Fibroblast of gingiva (primary cell): ENCODE measurements around the gene BPIFB1.
A peak's percentile ranks its signal among the peaks of the same experiment; 100 is the strongest.

Experiments
- DNase-seq: peaks from one replicate; pipeline ENCODE4 v3.0.0-alpha.2; 2011; ENCODE audit warnings: low read depth

BPIFB1 gene, protein sequence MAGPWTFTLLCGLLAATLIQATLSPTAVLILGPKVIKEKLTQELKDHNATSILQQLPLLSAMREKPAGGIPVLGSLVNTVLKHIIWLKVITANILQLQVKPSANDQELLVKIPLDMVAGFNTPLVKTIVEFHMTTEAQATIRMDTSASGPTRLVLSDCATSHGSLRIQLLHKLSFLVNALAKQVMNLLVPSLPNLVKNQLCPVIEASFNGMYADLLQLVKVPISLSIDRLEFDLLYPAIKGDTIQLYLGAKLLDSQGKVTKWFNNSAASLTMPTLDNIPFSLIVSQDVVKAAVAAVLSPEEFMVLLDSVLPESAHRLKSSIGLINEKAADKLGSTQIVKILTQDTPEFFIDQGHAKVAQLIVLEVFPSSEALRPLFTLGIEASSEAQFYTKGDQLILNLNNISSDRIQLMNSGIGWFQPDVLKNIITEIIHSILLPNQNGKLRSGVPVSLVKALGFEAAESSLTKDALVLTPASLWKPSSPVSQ

DNA sequence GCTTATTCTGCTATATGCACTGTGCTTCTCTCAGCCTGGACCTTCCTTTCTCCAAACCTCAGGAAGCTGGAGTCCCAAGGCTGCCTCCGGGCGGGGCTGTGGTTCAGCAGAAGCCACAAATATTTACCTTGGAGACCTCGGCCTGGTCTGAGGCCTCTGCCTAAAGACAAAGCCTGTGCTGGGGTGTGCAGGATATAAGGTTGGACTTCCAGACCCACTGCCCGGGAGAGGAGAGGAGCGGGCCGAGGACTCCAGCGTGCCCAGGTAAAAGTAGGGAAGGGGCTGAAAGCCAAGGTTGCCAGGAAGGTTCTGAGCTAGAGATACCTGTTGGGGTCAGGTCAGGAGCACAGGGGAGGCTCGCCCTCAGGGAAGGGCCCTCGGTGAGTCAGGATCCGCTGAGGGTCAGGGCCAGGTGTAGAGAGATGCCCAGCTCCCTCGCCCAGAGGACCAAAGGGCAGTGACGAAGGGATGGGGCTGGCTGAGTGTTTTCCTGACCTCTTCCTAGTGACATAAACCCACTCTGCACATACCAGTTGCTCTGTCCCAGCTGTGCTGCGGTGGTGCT is at the start of gene BPIFB1:
Gene BPIFB1, plus strand, starts transcription at position 224 of the 565 bp plus-strand sequence. CDS start 2,860 bp downstream, outside the sequence.
- no peak for DNase-seq

DNA sequence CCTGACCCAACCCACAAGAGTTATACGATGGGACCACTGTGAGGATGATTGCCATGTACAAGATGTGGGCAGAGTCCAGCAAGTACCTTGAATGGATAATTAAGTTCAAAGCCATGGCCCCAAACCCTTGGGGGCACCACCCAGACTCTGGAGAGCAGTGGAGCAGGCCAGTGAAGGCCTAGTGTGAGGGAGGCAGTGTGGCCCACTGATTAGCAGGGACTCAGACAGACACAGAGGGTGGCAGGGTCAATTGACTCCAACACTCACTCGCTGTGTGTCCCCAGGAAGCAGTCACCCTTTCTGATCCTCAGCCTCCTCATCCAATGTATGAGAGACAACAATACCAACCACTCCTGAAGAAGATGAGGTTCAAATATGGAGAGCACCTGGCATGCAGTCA is 49.0 kb upstream of the BPIFB1 start:
- no peak for DNase-seq

DNA sequence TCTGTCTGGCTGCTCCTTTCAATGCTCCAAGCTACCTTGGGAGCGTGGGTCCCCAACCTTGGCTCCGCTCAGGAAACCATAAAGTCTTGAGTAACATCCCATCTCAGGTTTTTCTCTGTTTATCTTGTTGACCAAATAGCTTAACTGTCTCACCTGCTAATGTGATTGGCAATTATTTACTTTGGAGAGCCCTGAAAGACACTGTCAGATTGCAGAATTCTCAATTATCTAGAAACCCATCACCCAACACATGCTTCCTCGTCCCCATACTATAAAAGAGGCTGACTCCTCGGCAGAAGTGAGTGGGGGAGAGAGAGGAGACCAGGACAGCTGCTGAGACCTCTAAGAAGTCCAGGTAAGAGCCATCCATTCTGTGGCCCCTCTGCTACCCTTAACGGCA is 47.3 kb upstream of the BPIFB1 start, which contains the start of gene BPIFA1:
Gene BPIFA1, plus strand, starts transcription at position 301 of the 400 bp plus-strand sequence. CDS start 1,716 bp downstream, outside the sequence.
- no peak for DNase-seq

DNA sequence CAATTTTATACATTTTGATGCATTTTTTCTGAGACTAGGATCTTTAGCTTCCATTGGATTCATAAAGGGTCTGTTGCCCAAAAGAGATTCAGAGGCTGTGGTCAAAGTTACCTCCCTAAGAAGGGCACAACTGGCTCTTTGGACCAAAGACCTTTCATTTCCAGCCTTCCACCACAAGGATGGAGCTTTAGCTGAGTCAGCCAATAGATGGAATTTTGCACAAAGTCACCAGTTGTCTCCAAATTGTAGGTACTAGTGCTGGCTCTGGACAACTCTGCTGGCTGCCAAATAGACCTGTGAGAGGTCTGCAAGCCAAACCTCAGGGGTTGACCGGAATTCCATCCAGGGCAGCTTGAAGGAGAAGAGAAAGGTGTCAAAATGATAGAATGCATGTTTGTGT is 46.7 kb upstream of the BPIFB1 start:
- no peak for DNase-seq

DNA sequence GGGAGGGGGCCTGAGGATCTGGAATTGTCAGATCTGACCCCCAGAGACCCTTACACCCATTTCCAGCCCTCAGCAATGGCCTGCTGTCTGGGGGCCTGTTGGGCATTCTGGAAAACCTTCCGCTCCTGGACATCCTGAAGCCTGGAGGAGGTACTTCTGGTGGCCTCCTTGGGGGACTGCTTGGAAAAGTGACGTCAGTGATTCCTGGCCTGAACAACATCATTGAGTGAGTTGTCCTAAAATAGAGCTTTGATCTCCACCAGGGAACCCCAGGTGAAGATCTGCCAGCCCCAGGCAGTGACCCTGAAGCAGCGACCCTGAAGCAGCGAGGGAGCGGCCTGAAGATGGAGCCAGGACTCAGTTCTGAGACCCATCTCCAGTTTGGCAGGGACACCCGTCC is 45.0 kb upstream of the BPIFB1 start:
- no peak for DNase-seq

DNA sequence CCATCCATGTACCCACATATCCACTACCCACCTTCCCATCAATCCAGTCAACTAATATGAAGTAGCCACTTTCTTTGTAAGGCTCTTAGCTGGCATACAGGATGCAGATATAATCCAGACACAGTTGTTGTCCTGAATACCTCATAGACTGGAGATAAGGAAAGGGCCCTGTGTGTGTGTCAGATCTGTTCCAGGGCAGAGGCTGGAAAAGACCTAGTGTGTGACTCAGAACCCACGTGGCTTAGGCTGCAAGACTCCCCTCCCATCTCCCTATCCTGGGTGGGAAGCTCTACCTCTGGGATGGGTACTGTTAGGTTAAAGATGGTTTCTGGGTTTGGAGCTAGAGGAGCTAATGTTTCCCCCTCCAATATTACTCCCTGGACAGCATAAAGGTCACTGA is 43.6 kb upstream of the BPIFB1 start:
- DNase-seq = no peak

DNA sequence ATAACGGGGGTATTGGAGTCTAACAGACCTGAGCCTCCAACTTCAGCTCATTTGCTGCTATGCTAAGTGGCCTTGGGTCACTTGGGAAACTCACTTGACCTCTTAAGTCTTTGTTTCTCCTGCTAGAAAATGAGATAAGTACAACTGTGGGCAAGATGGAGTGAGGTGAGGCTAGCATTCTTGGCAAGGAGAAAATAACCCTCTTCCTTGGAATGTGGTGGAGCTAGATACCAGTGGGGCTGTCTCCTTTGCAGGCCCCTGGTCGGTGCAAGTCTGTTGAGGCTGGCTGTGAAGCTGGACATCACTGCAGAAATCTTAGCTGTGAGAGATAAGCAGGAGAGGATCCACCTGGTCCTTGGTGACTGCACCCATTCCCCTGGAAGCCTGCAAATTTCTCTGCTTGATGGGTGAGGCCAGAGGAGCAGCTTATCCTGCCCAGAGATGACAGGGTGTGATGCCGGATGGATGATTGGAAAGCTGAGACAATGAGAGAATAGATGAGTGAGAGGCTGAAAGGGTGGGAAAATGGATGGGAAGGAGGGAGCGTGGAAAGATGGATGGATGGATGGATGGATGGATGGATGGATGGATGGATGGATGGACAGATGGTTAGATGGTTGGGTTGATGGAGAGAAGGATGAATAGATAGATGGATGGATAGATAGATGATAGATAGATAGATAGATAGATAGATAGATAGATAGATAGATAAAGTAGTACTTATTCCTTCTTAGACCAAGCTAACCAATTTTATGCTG is 42.9 kb upstream of the BPIFB1 start:
- no peak for DNase-seq

DNA sequence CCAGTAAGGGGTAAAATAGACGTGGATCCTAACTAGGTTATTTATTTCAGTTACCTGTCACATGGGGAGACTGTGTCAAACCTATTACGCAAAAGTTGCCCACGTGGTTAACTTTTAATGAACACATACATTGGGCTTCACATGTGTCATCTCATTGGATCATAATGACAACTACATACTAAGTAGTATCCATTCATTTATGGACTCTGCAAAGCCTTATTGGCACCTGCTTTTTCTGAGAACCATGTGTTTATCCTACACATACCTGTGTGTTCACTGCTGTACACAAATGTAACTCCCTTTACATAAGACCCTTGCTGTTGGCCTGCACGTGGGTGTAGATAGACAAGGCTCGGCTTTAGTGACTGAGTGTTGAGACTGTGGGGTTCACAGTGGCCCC is 42.1 kb upstream of the BPIFB1 start:
- no peak for DNase-seq

DNA sequence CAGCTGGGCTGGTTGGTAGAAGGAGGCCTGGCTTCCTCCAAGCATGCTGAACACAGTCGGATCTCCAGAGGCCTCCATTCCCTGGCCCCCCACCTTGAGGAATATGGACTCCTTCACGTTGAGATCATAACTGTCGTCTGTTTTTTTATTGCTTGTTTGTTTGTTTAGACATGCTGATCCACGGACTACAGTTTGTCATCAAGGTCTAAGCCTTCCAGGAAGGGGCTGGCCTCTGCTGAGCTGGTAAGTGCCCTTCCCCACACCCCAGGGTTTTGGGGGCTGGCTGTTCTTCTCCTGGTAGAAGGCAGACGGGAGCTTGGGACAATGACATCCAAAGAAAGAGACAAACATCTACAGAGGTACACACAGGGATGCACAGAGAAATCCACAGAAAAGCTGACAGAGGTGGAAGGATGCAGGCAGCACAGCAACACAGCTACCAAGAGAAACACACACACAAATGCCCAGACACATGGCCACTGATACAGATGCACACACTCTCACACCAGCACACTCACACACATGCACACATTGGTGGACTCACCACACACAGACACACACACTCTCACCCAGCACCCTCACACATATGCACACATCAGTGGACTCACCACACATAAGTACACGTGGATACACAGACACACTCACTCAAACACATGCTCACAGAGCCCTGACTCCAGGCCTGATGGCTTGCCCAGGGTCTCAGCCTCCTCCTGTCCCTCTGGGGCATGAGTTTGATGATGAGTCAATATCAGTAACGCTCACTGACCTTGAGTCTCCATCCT is 40.5 kb upstream of the BPIFB1 start:
- no peak for DNase-seq

DNA sequence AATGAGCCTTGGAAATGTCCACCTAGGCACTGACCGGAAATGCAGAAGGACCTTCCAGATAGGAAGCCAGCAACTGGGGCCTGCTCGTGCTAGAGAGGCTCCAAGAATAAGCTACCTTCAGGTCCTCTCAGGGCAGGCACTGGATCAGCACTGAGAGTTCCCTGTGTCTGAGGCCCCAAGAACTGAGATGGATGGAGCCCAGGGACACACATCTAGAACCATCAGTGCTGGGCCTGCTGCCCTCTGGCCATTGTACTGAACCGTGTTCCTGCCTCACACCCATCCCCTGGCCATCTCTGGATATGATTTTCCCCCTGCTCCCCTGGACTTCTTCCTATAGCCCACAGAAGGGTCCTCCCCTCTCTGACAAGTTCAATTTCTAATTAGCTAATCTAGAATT is 36.9 kb upstream of the BPIFB1 start:
- no peak for DNase-seq

DNA sequence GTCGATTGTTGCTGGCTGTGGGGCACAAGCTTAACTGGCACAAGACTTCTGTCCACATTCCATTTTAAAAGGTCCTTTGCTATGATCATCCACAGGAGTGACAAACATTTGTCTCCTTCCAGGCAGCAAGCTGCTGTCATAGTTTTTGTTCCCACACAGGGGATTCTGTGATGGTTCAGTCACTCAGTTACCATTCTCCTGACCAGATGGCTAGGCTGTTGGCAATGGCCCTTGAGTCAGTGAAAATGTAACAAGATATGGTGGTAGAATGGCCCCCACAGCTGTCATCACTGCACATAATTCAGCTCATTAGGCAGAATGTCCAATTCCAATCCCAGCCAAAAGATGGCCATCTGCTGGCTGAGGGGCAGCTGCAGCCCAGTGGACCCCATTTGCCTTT is 33.6 kb upstream of the BPIFB1 start:
- no peak for DNase-seq

DNA sequence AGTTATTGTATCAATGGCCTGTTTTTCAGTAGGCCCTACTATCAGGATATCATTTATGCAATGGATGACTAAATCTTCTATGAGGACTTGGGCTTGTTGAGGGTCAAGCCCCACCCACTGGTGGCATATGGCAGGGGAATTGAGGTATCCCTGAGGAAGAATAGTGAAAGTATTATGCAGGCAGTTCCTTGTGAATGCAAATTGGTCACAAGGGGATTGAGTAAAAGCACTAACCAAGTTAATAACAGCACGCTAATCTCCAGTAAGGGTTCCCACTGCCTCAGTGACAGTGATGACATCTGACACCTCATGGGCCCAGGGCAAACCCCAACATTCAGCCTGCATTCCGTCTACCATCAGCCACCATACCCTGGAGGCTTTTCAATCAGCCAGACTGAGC is 32.3 kb upstream of the BPIFB1 start:
- DNase-seq = no peak

DNA sequence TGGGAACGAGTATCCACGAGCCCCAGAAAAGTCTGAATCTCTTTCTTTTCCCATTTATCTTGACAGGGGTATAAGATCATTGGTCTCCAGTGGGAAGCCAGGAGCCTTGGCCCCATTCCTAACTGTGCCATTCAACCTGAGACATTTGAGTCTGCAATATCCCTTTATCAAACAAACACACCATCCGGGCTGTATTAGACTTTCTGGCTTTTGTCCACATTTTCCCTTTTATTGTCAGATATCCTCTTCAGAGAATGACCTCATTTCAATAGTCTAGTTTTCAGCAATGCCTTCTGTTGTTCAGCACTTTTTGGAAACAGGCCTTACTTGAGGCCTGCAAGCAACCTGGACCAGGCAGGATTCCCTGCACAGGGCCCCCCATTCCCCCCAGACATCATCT is 31.5 kb upstream of the BPIFB1 start:
- DNase-seq = no peak

DNA sequence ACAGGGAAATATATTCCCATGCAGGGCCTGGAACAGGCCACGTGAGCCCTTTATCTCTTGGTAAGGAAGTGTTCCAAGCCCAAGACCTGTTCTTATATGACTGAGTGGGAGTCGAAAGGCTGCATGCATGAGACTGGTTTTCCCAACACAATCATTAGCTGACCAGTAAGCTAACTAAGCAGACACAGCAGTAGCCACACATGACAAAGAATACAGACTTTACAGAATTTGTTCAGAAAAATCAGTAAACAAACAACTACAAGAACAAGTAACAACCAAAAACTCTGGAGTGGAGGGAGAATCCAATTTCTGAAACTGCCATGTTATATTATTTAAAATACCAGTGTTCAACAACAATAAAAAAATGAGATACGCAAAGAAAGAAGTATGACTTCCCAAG is 30.6 kb upstream of the BPIFB1 start:
- DNase-seq = no peak

DNA sequence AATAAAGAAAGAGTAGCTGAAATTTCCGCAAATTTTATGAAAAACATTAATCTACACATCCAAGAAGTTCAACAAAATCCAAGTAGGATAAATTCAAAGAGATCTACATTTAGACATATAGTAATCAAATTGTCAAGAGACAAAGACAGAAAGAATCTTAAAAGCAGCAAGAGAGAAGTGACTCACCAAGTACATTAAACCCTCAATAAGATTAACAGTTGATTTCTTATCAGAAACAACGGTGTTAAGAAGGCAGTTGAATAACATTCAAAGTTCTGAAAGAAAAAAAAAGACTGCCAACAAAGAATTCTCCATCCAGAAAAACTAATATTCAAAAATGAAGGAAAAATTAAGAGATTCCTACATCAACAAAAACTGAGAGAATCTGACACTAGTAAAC is 28.0 kb upstream of the BPIFB1 start:
- no peak for DNase-seq

DNA sequence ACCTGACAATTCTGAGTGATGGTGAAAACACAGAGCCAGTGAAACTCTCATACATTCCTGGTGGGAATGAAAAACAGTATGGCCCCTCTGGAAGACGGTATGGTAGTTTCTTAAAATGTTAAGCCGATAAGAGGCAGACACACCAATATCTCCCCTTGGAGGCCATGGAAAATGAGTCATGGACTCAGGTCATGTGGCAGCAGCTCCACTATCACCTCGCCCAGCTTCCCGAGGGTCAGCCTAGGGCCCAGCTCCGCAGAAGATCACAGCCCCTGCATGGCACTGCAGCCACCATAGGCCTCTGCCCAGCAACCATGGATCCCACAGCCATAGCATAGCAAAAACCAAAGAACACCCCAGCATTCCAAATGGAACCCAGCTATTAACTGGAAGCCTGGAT is 25.8 kb upstream of the BPIFB1 start:
- no peak for DNase-seq

DNA sequence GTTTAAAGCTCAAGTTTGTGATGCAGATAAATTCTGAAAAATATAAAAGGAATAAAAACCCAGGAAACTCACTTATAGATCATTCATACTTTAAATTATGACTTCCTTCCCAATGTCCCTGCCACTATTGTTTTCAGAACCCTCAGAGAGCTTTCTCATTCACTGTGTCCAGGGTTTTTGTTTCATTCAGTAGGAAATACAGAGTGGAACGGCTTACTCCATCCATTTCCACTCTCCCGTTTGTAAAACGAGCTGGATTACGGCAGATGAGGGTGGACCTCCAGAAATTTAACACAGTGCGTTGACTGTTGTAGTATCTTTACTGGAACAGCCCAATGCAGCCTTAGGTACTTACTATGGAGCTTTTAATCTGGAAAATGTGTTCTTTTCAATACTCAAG is 23.6 kb upstream of the BPIFB1 start:
- DNase-seq = no peak

DNA sequence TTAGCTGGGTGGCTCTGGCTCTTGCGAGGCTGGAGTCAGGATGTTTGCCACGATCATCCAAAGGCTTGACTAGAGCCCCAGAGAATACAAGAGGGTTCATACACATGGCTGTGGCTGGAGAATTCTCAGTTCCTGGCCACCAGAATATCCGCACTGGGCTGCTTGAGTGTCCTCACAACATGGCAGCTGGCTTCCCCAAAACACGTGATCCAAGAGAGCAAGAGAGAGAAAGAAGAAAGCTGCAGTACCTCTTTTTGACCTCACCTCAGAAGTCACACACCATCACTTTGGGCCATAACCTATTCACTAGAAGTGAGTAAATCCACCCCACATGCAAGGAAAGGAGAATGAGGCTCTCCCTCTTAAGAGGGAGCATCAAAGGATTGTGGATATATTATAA is 21.5 kb upstream of the BPIFB1 start:
- no peak for DNase-seq

DNA sequence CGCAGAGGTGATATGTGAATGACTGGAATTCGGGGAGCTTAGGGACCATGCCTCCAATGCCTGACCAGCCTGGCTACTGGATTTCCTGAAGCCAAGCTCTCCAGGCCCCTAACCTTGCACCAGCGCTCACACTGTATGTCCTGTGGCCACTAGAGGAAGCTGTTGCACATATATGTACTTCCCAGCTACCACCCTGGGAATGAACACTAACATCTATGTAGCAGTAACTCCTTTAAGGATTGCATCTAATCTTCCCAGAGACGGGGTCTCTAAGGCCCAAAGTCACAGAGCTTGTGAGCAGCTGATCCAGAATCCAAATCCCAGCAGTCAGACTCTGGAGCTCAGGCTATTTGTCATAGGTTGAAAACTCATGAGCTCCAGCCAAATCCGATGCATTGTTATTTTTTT is 20.4 kb upstream of the BPIFB1 start:
- peak; percentile 28 for DNase-seq

DNA sequence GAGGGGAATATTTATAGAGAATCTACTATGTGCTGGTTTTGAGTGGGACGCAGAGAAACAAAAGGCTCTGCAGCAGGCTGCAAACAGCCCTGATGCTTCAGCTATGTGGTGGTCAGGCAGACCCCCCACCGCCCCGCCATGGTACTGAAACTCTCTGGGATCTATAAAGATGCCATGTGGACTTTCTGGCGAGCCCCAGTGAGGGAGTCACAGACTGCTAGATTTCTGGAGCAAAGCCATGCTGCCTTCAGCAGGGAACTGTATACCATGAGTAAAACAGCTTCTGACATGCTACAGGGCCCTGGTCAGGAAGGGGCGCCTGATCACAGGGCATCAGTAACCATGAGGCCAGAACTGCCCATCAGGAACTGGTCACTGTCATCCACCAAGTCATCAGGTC is 19.2 kb upstream of the BPIFB1 start:
- no peak for DNase-seq

DNA sequence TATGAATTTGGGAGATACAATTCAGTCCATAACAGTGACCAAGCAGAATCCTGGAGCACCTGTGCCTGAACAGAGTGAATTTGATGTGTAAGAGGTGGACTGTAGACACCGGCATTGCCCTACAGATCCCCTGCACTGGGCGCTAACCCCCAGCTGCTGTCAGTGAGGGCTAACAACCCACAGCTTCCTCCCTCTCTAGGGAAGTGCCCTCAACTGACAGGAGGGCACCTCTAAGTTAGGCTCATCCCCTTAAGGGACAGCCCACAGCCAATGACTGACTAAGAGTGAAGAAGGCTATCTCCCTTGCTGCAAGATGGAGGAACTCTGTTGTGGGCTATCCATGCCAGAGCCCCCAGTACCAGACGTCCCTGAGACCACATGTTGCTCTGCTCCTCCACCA is 15.3 kb upstream of the BPIFB1 start:
- no peak for DNase-seq
